A673 (cell line): ENCODE data around the gene TMEFF2. TPM values are rescaled to one million over a fixed set of nuclear protein-coding genes. Genes with fewer than 3 reads are reported as not detected.

Source experiments
- BruUV-seq: library from RNA; stranded (reverse); fragments of 400-500 nt; replicated peaks from 2 replicates; lab custom pipeline; 2021; lab: Mats Ljungman, UMichigan
- CTCF ChIA-PET: fragments of 300-600 bp; sonication (Branson Sonifier 250); formaldehyde crosslinking; loops from one replicate; lab custom pipeline; 2022; ENCODE audit warnings: antibody characterized with exemption; lab: Charles Lee
- POLR2A ChIA-PET: fragments of 300-600 bp; sonication (Branson Sonifier 250); formaldehyde crosslinking; loops from one replicate; lab custom pipeline; 2022; ENCODE audit warnings: antibody characterized with exemption; ENCODE audit not compliant: low non-redundant PET; lab: Charles Lee
- DNase-seq: peaks from one replicate; pipeline ENCODE4 v3.0.0-alpha.2; 2015; ENCODE audit warnings: low spot score
- H3K27ac ChIP-seq: fragments of 200-600 bp; sonication (generic); 2 replicates; pipeline ENCODE4 v1.5.1; 2016; ENCODE audit warnings: mixed run types, low read depth, mild to moderate bottlenecking, mixed read lengths, antibody characterized with exemption, low read length; ENCODE audit not compliant: poor library complexity, severe bottlenecking
- H3K27me3 ChIP-seq: fragments of 200-600 bp; sonication (generic); replicated peaks from 2 replicates; pipeline ENCODE4 v1.6.1; 2017; ENCODE audit warnings: mixed run types, low read depth, mild to moderate bottlenecking, mixed read lengths, antibody characterized with exemption, low read length; ENCODE audit not compliant: insufficient read depth, poor library complexity
- H3K36me3 ChIP-seq: fragments of 200-600 bp; sonication (generic); 2 replicates; pipeline ENCODE4 v1.6.1; 2016; ENCODE audit warnings: mixed run types, mild to moderate bottlenecking, mixed read lengths, antibody characterized with exemption, low read length; ENCODE audit not compliant: insufficient read depth, poor library complexity, severe bottlenecking
- H3K4me1 ChIP-seq: fragments of 200-600 bp; sonication (generic); 2 replicates; pipeline ENCODE4 v1.6.1; 2017; ENCODE audit warnings: mixed run types, mild to moderate bottlenecking, mixed read lengths, antibody characterized with exemption, low read length; ENCODE audit not compliant: insufficient read depth, poor library complexity, severe bottlenecking
- H3K4me3 ChIP-seq: fragments of 200-600 bp; sonication (generic); 2 replicates; pipeline ENCODE4 v1.5.1; 2016; ENCODE audit warnings: low read depth, mixed run types, mild to moderate bottlenecking, mixed read lengths, low read length; ENCODE audit not compliant: poor library complexity, severe bottlenecking
- H3K9me3 ChIP-seq: fragments of 200-600 bp; sonication (generic); 2 replicates; pipeline ENCODE4 v1.6.1; 2016; ENCODE audit warnings: mixed run types, low read depth, mild to moderate bottlenecking, mixed read lengths, antibody characterized with exemption, low read length; ENCODE audit not compliant: poor library complexity, severe bottlenecking
- CTCF ChIP-seq: fragments of 300-800, 200-600 bp; sonication (generic); conservative IDR thresholded peaks from 2 replicates; pipeline ENCODE4 v1.5.1; 2017; ENCODE audit warnings: low read depth, mild to moderate bottlenecking, antibody characterized with exemption, low read length, moderate library complexity, mixed read lengths
- EZH2 ChIP-seq: fragments of 200-600 bp; sonication (generic); IDR thresholded peaks from 2 replicates; pipeline ENCODE4 v1.6.1; 2017; ENCODE audit warnings: borderline replicate concordance, low read depth, mild to moderate bottlenecking, mixed read lengths, antibody characterized with exemption, low read length; ENCODE audit not compliant: poor library complexity, severe bottlenecking
- intact Hi-C: fragments of 100-400 bp; cut with micrococcal nuclease; formaldehyde crosslinking; loops from one replicate; pipeline ENCODE4 v1.10.0; 2022; ENCODE audit not compliant: unreplicated experiment
- total RNA-seq: library from RNA; stranded (reverse); gene quantifications from 2 replicates; pipeline ENCODE4 v1.2.3, GENCODE V29; 2021

Gene TMEFF2
- total RNA-seq, 1 experiment from 2014 or later, result 7.0 TPM

DNA sequence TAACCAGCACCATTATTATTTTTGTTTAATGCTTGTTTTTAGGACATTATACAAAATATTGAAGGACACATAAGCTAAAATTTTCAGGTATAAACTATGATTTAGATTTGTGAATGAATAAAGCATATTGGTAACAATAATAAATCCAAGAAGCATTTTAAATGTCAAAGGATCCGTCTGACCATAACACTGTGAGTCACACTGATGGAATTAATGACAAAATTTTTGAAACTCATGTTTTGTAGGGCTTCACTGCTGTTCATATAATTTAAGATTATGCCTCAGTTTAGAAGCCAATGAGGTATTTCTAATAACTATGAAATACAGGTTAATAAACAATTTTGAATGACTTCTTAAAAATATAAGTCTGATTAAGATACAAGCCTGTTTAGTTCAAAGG, 124.6 kb downstream of the TMEFF2 start:
- CTCF ChIA-PET, result no interaction called here
- BruUV-seq, result no TSS peak
- TF ChIP-seq EZH2, result no peak
- no peak for TF ChIP-seq CTCF
- H3K9me3 ChIP-seq, result no peaks in the 10 kb centered on the region
- no peak overlapping the region for H3K4me3 ChIP-seq
- intact Hi-C loops, result no loop called here
- H3K27me3 ChIP-seq, result no peaks in the 10 kb centered on the region
- no peak for DNase-seq
- no peaks in the 10 kb centered on the region for H3K36me3 ChIP-seq
- no peaks in the 10 kb centered on the region for H3K4me1 ChIP-seq
- no peak overlapping the region for H3K27ac ChIP-seq
- POLR2A ChIA-PET, result no interaction called here

GRCh38 chr2:192069417-192069816, 125.3 kb downstream of the TMEFF2 start:
- intact Hi-C loops, result no loop called here
- no peak overlapping the region for H3K4me3 ChIP-seq
- no peaks in the 10 kb centered on the region for H3K36me3 ChIP-seq
- no peaks in the 10 kb centered on the region for H3K27me3 ChIP-seq
- ChIA-PET CTCF (no interaction called here), POLR2A (interaction anchor here (0.6 kb wide), 1 partner anchor 74 kb away, joined by 3 read pairs; no protein-coding TSS in a partner anchor)
- no peaks in the 10 kb centered on the region for H3K4me1 ChIP-seq
- H3K27ac ChIP-seq, result no peak overlapping the region
- no TSS peak for BruUV-seq
- no peaks in the 10 kb centered on the region for H3K9me3 ChIP-seq
- DNase-seq, result no peak
- TF ChIP-seq CTCF (no peak), EZH2 (no peak)

DNA sequence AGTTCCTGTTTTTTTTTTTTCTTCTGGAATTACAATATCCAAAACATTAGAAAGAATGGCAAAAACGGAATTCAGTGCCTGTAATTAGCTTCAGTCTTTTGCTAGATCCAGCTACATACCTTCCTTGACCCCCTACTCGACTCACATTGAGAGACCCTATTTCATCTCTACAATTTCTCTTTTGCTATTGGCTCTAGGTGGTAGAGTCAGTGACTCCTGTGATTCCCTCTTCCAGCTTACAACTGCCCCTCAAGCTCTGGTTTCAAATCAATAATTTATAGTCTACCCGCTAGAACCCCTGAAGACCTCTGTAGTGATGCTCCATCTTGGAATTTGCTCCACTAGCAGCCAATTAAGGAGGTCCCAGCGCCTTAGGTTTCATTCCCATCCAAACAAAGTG, 125.8 kb downstream of the TMEFF2 start:
- intact Hi-C loops, result no loop called here
- TF ChIP-seq CTCF, result no peak
- no peak for TF ChIP-seq EZH2
- no peak for DNase-seq
- Histone ChIP-seq H3K27ac (no peak overlapping the region), H3K9me3 (no peaks in the 10 kb centered on the region), H3K4me3 (no peak overlapping the region), H3K36me3 (no peaks in the 10 kb centered on the region), H3K27me3 (no peaks in the 10 kb centered on the region), H3K4me1 (no peaks in the 10 kb centered on the region)
- ChIA-PET POLR2A (interaction anchor here (0.6 kb wide), 1 partner anchor 74 kb away, joined by 3 read pairs; no protein-coding TSS in a partner anchor), CTCF (no interaction called here)
- no TSS peak for BruUV-seq
